Measurements from ENCODE around the gene MACROH2A1.

Gene MACROH2A1

GRCh38 chr5:135402031-135402430 lies 3.0 kb upstream of the MACROH2A1 start:
- no peak for TF ChIP-seq CTCF (conservative IDR thresholded peaks at IDR 0.05)

DNA sequence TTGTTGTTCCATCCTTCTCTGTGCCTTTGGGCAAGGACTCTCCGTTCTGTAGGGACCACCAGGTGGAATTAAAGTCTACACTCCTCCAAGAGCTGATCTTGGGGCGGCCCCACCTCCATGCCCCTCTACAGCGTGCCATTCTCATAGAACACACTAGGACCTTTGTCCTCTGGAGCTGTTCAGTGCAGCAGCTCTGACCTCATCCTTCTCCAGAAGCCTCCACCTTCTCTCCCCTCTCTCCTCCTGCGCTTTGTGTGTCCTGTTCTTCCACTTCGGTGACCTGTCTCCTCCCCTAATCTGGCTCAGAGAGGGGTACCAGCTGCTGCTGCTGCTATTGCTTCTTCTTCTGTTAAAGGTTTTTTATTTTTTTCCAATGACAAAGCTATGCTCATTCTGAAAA lies 1.8 kb upstream of the MACROH2A1 start:
- no peak for TF ChIP-seq CTCF (conservative IDR thresholded peaks at IDR 0.05)
- no peak overlapping the region for H3K27ac ChIP-seq

More at GRCh38 chr5:135402031-135402430, 3.0 kb upstream of the MACROH2A1 start:
- no peak overlapping the region for H3K27ac ChIP-seq

GRCh38 chr5:135399794-135400542 lies 937 bp upstream of the MACROH2A1 start:
- TF ChIP-seq CTCF (conservative IDR thresholded peaks at IDR 0.05): no peak
- H3K27ac ChIP-seq: peak overlapping the region; percentile 95

DNA sequence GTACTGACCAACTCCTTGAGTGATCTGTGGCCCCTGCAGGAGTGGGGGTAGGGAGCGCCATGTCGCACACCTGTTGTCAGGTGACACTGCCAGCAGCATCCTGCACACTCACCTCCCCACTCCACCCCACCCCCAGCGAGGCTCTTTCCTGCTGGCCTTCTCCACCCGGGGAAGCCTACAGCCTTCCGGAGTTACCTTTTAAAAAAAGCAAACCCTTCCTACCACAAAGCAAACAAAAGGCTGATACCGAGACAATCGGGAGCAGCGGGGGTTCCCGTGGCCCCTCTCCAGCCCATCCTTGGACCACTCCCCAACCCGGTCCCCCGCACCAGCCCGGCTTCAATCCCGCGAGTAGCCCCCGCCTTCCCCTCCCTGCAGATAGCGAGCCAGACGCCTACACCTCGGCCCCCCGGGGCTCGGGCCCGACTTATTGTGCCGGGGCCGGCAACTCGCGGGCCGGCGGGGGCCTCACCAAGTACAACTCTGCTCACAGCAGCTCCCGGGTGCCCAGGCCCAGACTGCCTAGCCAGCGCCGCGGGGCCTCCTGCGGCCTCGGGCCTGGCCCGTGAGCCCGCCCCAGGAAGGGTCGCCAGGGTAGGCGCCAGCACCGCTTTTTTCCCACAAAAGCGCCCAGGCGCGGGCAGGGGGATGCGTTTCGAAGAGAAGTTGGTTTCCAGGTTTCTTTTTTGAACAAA lies 724 bp downstream of the MACROH2A1 start:
- no peak for TF ChIP-seq CTCF (conservative IDR thresholded peaks at IDR 0.05)

DNA sequence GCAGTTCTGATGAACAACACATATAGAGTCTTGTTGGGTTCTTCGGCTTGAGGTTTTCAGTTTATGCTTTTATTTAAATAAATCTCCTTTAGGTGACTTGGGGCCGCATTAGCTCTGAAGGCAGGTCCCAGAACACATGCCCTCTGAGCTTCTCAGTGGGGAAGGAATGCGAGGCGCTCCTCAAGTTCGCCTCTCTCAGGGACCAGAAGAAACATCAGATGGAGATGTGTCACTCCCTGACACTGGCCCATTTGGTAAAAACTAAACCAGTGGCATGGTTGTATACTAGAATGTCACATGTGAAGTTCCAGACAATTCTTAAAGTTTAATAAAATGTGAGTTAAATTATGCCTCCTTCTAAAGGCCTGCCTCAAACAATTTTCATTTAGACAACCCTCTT lies 1.9 kb downstream of the MACROH2A1 start:
- no peak for TF ChIP-seq CTCF (conservative IDR thresholded peaks at IDR 0.05)
- peak overlapping the region; percentile 95 for H3K27ac ChIP-seq

More for the DNA sequence above, 724 bp downstream of the MACROH2A1 start:
- peak overlapping the region; percentile 95 for H3K27ac ChIP-seq

DNA sequence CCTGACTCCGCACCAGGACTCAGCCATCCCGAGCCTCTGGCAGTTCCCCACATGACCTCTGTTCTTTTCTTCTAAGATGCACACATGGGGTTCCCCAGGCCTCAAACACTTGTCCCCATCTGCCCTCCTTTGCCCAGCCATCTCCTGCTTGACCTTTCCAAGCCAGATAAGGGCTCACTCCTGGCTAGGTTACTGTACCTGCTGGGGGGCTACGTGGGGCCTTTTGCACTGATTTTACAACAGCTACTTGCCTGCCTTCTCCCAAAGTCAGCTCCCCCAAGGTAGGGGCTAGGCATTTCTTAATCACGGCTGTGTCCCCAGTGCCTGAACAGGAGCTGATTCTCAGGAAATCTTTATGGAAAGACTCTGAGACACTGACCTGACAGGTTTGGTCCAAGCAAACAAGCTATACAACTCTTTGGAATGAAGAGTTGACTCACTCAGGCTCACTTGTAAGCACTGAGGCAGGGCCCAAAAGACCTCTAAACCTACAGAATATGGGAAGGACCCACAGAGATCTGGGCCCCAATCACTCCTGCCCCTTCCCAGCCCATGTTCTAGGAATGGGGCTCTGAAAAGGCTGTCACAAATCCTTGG lies 2.5 kb downstream of the MACROH2A1 start:
- no peak for TF ChIP-seq CTCF (conservative IDR thresholded peaks at IDR 0.05)
- H3K27ac ChIP-seq: peak overlapping the region; percentile 95; the same call in 1 of the 2 replicates

- H3K27ac ChIP-seq: no peak overlapping the region; the same call in 1 of the 2 replicates
- no peak for TF ChIP-seq CTCF (conservative IDR thresholded peaks at IDR 0.05)
Observed at GRCh38 chr5:135395866-135396265, 3.2 kb downstream of the MACROH2A1 start.
